SU-DHL-6 (cell line): ENCODE measurements around the gene COL25A1.

Experiments
- H2AFZ ChIP-seq: fragments of 200-600 bp; sonication (generic); 2 replicates; pipeline ENCODE4 v1.6.1; 2014; ENCODE audit warnings: low read depth, mild to moderate bottlenecking, moderate library complexity, mixed read lengths, antibody characterized with exemption, low read length; ENCODE audit not compliant: severe bottlenecking
- H3F3A ChIP-seq: fragments of 200-600 bp; shearing (Covaris generic); 2 replicates; pipeline ENCODE4 v1.6.0; 2016; ENCODE audit warnings: antibody characterized with exemption, mild to moderate bottlenecking; ENCODE audit not compliant: insufficient read depth
- H3K27ac ChIP-seq: fragments of 200-600 bp; sonication (generic); 2 replicates; pipeline ENCODE4 v1.5.1; 2016; ENCODE audit warnings: low read depth, mild to moderate bottlenecking, low read length, moderate library complexity, mixed read lengths
- H3K27me3 ChIP-seq: fragments of 200-600 bp; sonication (generic), shearing (Covaris generic); 2 replicates; pipeline ENCODE4 v1.6.0; 2014; ENCODE audit warnings: mild to moderate bottlenecking, low read length
- H3K36me3 ChIP-seq: fragments of 200-600 bp; sonication (generic); 2 replicates; pipeline ENCODE4 v1.6.1; 2014; ENCODE audit warnings: mild to moderate bottlenecking, low read length, mixed read lengths
- H3K4me2 ChIP-seq: fragments of 300-600, 200-600 bp; shearing (Covaris generic), sonication (generic); 2 replicates; pipeline ENCODE4 v1.6.0; 2014; ENCODE audit warnings: low read length, low read depth, mild to moderate bottlenecking; ENCODE audit not compliant: poor library complexity, severe bottlenecking
- H3K4me3 ChIP-seq: fragments of 200-600 bp; sonication (generic); 2 replicates; pipeline ENCODE4 v1.5.1; 2014; ENCODE audit warnings: antibody characterized with exemption, low read length, mild to moderate bottlenecking, mixed read lengths; ENCODE audit not compliant: insufficient read depth, poor library complexity, severe bottlenecking
- H3K79me2 ChIP-seq: fragments of 200-600 bp; sonication (generic); 2 replicates; pipeline ENCODE4 v1.6.1; 2014; ENCODE audit warnings: mild to moderate bottlenecking, low read length, moderate library complexity; ENCODE audit not compliant: insufficient read depth
- H3K9ac ChIP-seq: fragments of 200-600 bp; sonication (generic); 2 replicates; pipeline ENCODE4 v1.7.0; 2014; ENCODE audit warnings: mild to moderate bottlenecking, low read length
- H3K9me2 ChIP-seq: fragments of 200-600 bp; sonication (generic); replicated peaks from 2 replicates; pipeline ENCODE4 v1.6.1; 2014; ENCODE audit warnings: low read length; ENCODE audit not compliant: insufficient read depth
- H3K9me3 ChIP-seq: fragments of 200-600 bp; sonication (generic); 2 replicates; pipeline ENCODE4 v1.6.1; 2014; ENCODE audit warnings: low read length, mixed read lengths; ENCODE audit not compliant: insufficient read depth
- H4K20me1 ChIP-seq: fragments of 200-600 bp; sonication (generic); 2 replicates; pipeline ENCODE4 v1.6.1; 2014; ENCODE audit warnings: low read depth, mild to moderate bottlenecking, antibody characterized with exemption, low read length, moderate library complexity, mixed read lengths
- CTCF ChIP-seq: fragments of 200-600 bp; sonication (generic); IDR thresholded peaks from one replicate; pipeline ENCODE4 v1.5.1; 2017; ENCODE audit warnings: antibody characterized with exemption, mild to moderate bottlenecking, low read length, moderate library complexity; ENCODE audit not compliant: insufficient read depth, poor library complexity, severe bottlenecking
- EZH2phosphoT487 ChIP-seq: fragments of 200-600 bp; sonication (generic), shearing (Covaris generic); conservative IDR thresholded peaks from 2 replicates; pipeline ENCODE4 v1.6.1; 2018; ENCODE audit warnings: mild to moderate bottlenecking, antibody characterized with exemption, low read length, moderate library complexity, mixed read lengths

The COL25A1 gene

GRCh38 chr4:109315818-109316217 is 13.4 kb upstream of the COL25A1 start:
- no peaks in the 10 kb centered on the region for H3K27me3 ChIP-seq
- no peaks in the 10 kb centered on the region for H3K79me2 ChIP-seq
- H2AFZ ChIP-seq = no peak overlapping the region
- no peaks in the 10 kb centered on the region for H3F3A ChIP-seq
- no peaks in the 10 kb centered on the region for H3K36me3 ChIP-seq
- H3K4me2 ChIP-seq = no peak overlapping the region
- no peaks in the 10 kb centered on the region for H3K9me3 ChIP-seq
- no peaks in the 10 kb centered on the region for H4K20me1 ChIP-seq
- H3K9me2 ChIP-seq = no peaks in the 10 kb centered on the region
- H3K27ac ChIP-seq = no peak overlapping the region
- H3K4me3 ChIP-seq = no peak overlapping the region
- no peak for TF ChIP-seq EZH2phosphoT487
- TF ChIP-seq CTCF = no peak
- no peak overlapping the region for H3K9ac ChIP-seq

- no peaks in the 10 kb centered on the region for H3K9me2 ChIP-seq
- H3K27ac ChIP-seq = no peak overlapping the region
- no peak overlapping the region for H3K9ac ChIP-seq
- no peak for TF ChIP-seq CTCF
- TF ChIP-seq EZH2phosphoT487 = no peak
- no peaks in the 10 kb centered on the region for H3K79me2 ChIP-seq
- H3K36me3 ChIP-seq = no peaks in the 10 kb centered on the region
- H2AFZ ChIP-seq = no peak overlapping the region
- no peaks in the 10 kb centered on the region for H3F3A ChIP-seq
- no peak overlapping the region for H3K4me3 ChIP-seq
- H4K20me1 ChIP-seq = no peaks in the 10 kb centered on the region
- no peaks in the 10 kb centered on the region for H3K27me3 ChIP-seq
- no peak overlapping the region for H3K4me2 ChIP-seq
- no peaks in the 10 kb centered on the region for H3K9me3 ChIP-seq
These were observed 12.9 kb upstream of the COL25A1 start for GRCh38 chr4:109315341-109315740.

GRCh38 chr4:109313168-109314133 is 11.0 kb upstream of the COL25A1 start:
- Histone ChIP-seq H3K27me3 (no peaks in the 10 kb centered on the region), H3K4me3 (no peak overlapping the region), H3K79me2 (no peaks in the 10 kb centered on the region), H4K20me1 (no peaks in the 10 kb centered on the region), H3K9ac (no peak overlapping the region), H3K4me2 (no peak overlapping the region), H3F3A (no peaks in the 10 kb centered on the region), H3K36me3 (no peaks in the 10 kb centered on the region), H3K27ac (no peak overlapping the region), H3K9me2 (no peaks in the 10 kb centered on the region), H3K9me3 (no peaks in the 10 kb centered on the region), H2AFZ (no peak overlapping the region)
- TF ChIP-seq EZH2phosphoT487 = no peak
- no peak for TF ChIP-seq CTCF
